ENCODE results near the gene ANKRD45.
"Not testable (repeated sequence)": the region's sequence is repeated elsewhere in the genome, so short reads cannot be mapped to it uniquely, and the experiment has no call there.

Gene ANKRD45

GRCh38 chr1:173639102-173639501 is 30.5 kb downstream of the ANKRD45 start:
- no peak for DNase-seq

- no peak for DNase-seq
Measured at GRCh38 chr1:173638043-173639021, 31.3 kb downstream of the ANKRD45 start.

- not testable (repeated sequence) for DNase-seq
Measured at GRCh38 chr1:173637236-173638042, 32.2 kb downstream of the ANKRD45 start.

GRCh38 chr1:173635116-173635515 is 34.5 kb downstream of the ANKRD45 start, which contains the start of gene TEX50:
TEX50 (plus strand) TSS chr1:173635338; CDS start chr1:173635522, 184 bp downstream.
- no peak for DNase-seq

- no peak for DNase-seq
Measured at GRCh38 chr1:173628888-173629287, 40.8 kb downstream of the ANKRD45 start.

GRCh38 chr1:173627269-173627668 is 42.4 kb downstream of the ANKRD45 start:
- no peak for DNase-seq

- DNase-seq, result no peak
Measured at GRCh38 chr1:173616859-173617258, 52.8 kb downstream of the ANKRD45 start.

GRCh38 chr1:173613086-173613485 is 56.6 kb downstream of the ANKRD45 start:
- DNase-seq, result not testable (repeated sequence)

GRCh38 chr1:173608503-173609216 is 61.0 kb downstream of the ANKRD45 start:
- DNase-seq, result no peak

GRCh38 chr1:173603056-173603591 is 66.5 kb downstream of the ANKRD45 start, which contains the start of gene SLC9C2:
SLC9C2 (minus strand) TSS chr1:173603072; CDS start chr1:173601776, 1,296 bp downstream.
- DNase-seq, result no peak

GRCh38 chr1:173601588-173601987 is 68.1 kb downstream of the ANKRD45 start:
- DNase-seq, result no peak

- DNase-seq, result no peak
Measured at GRCh38 chr1:173596097-173596825, 73.4 kb downstream of the ANKRD45 start.

GRCh38 chr1:173591138-173591537 is 78.5 kb downstream of the ANKRD45 start:
- not testable (repeated sequence) for DNase-seq

GRCh38 chr1:173590557-173590956 is 79.1 kb downstream of the ANKRD45 start:
- no peak for DNase-seq

GRCh38 chr1:173581383-173582079 is 88.1 kb downstream of the ANKRD45 start:
- no peak for DNase-seq

- no peak for DNase-seq
Measured at GRCh38 chr1:173580658-173581057, 89.0 kb downstream of the ANKRD45 start.

GRCh38 chr1:173580071-173580470 is 89.6 kb downstream of the ANKRD45 start:
- no peak for DNase-seq

- DNase-seq, result no peak
Measured at GRCh38 chr1:173573596-173573995, 96.1 kb downstream of the ANKRD45 start.

- no peak for DNase-seq
Measured at GRCh38 chr1:173572201-173572873, 97.3 kb downstream of the ANKRD45 start.

- no peak for DNase-seq
Measured at GRCh38 chr1:173570370-173571007, 99.2 kb downstream of the ANKRD45 start.
